OCI-LY7 (cell line): Measurements from ENCODE around the gene NTN3.

Experiments used
- EZH2phosphoT487 ChIP-seq: fragments of 200-600 bp; sonication (generic); IDR thresholded peaks from 2 replicates; pipeline ENCODE4 v1.6.1; 2018; ENCODE audit warnings: low read depth, borderline replicate concordance, mild to moderate bottlenecking, mixed run types, antibody characterized with exemption, low read length, moderate library complexity, mixed read lengths
- TF ChIP-seq, protein P1 (sequence below): fragments of 200-600 bp; sonication (generic); conservative IDR thresholded peaks from 2 replicates; pipeline ENCODE4 v1.5.1; 2014; ENCODE audit warnings: mild to moderate bottlenecking, antibody characterized with exemption, low read length, moderate library complexity, mixed read lengths

DNA sequence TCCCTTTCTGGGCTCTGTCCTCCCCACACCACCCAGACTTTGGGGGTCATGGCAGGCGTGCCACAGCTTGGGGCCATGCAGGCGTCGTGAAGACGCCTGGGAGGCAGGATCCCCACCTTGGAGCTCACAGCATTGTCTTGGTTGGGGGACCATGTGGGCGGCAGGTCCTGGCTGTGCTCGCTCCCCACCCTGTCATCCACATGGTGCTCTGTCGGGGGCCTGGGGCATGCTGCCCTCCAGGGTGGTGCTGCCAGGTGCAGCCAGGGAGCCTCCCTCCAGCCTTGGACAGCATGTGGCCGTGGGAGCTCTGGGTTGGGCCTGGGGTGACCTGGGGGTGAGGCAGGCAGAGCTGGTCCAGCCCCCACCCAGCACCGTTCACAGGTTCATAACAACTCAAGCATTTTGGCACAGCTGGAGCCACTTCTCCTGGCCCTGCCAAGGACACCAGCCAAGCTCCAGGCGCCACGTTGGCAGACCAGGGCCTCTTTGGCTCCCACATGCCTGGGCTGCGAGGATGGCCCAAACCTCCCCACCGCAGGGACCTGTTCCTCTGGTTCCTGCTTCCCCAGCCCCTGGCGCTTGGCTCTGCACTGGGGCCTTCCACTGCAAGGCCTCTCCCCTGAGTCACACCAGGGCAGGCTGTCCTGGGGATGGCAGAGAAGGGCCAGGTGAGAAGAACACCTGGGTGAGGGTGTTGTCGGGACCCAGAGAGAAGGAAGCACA, 27.6 kb downstream of the NTN3 start:
- TF ChIP-seq, protein P1, sequence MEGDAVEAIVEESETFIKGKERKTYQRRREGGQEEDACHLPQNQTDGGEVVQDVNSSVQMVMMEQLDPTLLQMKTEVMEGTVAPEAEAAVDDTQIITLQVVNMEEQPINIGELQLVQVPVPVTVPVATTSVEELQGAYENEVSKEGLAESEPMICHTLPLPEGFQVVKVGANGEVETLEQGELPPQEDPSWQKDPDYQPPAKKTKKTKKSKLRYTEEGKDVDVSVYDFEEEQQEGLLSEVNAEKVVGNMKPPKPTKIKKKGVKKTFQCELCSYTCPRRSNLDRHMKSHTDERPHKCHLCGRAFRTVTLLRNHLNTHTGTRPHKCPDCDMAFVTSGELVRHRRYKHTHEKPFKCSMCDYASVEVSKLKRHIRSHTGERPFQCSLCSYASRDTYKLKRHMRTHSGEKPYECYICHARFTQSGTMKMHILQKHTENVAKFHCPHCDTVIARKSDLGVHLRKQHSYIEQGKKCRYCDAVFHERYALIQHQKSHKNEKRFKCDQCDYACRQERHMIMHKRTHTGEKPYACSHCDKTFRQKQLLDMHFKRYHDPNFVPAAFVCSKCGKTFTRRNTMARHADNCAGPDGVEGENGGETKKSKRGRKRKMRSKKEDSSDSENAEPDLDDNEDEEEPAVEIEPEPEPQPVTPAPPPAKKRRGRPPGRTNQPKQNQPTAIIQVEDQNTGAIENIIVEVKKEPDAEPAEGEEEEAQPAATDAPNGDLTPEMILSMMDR = no peak
- no peak for TF ChIP-seq EZH2phosphoT487
